Measurements from ENCODE around the gene SH3RF3.

SH3RF3 gene

DNA sequence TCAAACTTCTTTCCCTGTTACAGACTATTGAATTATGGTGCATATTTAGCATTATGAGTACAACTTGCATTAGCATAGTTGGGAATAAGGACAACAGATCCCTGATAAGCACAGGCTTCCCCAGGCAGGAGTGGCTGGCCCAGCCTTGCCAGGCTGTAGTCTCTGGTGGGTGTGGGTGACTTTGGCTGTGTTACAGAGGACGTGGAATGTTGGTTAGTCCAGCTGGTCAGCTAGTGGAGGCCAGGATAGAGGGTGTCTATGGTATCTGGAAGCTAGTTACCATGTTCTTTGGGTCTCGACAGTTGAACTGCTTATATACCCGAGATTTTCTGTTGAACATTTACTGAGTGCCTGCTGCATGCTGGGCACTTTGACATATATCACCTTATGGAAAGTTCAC, 4.7 kb downstream of the SH3RF3 start:
- DNase-seq: peak in 3 of 42 donors; percentile 4 to 23 (median 18)
- intact Hi-C loops (cut with DNase I): no loop called here

DNA sequence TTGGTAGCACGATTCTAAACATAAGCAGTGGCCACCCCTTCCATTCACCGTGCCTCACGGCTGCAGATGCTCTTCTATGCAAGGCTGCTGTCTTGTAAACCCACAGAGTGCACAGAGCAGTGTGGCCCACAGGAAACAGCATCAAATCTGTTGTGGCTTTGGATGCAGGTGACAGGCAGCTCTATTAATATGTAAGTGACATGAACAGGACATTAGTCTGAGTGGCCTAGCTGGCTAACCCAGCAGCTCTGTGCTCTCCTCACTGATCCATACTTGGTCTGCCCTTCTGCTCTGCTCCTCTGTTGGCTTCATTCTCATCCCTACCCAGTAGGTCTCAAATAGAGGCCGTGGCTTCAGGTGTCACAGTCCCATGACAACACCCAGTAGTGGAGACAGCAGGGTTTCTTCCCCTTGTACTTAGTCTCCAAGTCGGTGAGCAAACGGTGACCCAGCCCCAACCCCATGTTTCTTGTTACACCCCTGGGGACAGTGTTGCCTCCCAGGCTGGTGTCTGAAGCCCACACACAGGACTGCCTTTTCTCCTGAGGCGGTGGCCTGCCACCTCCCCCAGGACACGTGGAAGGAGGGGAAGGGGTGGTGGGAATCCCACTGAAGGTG, 5.8 kb downstream of the SH3RF3 start:
- peak in 3 of 42 donors; percentile 6 to 18 (median 8) for DNase-seq
- intact Hi-C loops (cut with DNase I): no loop called here

DNA sequence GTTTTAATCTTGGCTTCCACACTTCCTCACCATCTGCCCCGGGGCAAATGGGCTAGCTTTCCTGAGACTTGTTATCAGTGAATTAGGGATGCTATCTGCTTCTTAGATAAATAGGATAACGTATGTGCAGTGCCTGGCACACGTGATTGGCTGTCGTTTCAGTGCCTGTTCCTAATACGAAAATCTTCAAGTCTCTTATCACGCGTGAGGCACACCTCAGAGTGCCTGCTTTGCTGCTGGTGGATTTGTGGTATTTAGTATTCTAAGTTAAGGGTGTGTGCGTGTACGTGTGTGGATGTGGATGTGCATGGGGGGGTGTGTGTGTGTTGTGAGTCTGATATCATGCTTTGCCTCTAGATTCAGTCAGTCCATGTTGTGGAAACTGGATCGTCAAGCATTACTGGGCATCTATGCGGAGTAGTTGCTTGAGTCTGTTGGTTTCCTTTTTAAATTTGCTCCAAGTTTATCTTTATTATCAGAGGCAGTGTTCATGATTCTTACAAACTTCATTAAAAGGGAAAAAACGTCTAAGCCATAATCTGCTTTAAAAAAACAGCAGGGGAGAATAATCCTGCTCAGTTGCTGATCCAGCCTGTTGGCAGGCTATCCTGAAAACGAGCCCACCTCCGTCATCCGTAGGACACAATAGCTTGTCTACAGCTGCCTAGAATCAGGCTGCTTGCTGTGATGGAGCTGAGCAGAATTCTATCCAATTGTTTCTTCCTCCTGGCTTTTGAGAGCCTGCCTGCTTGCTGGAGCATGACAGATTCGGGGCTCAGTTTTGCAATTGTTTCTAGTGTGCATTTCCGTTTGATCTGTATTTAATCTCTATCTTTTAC, 6.6 kb downstream of the SH3RF3 start:
- intact Hi-C loops (cut with DNase I): no loop called here
- DNase-seq: peak in 7 of 42 donors; percentile 7 to 69 (median 23)

DNA sequence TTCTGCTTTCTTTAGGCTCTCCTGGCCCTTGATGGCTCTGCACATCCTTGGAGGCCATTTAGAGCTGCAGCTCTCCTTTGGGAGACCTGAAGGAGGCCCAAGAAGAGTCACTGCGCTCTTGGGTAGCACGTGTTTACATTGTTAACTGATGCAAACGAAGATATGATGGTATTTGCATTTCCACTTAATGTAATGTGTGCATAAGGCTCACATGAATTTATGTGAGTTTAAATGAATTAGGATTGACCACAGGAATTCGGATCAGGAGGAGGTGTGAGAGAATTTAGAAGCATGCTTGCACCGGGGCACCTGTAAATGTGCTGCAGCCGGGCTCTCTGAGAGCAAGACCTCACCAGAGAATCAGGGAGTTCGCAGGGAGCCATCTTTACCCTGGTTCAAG, 7.5 kb downstream of the SH3RF3 start:
- peak in 2 of 42 donors; percentile 11 to 19 for DNase-seq
- intact Hi-C loops (cut with DNase I): no loop called here

DNA sequence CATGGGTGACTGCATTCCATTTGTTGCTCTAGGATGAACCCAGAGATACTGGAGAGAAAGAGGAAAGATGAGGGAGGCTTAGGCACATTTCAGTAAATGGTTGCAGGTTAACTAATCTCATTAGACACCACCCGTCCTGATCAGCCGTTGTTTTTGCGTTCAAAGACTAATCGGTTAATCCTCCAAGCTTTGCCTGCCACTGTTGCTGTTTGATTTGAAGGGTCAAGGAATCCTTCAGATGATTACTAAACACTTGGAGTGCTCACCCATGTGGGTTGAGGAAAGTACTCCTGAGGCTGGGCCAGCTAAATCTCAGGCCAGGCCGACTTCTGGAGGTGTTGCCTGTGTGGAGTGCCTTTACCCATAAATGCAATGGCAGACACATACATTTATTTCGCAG, 8.6 kb downstream of the SH3RF3 start:
- DNase-seq: no peak

DNA sequence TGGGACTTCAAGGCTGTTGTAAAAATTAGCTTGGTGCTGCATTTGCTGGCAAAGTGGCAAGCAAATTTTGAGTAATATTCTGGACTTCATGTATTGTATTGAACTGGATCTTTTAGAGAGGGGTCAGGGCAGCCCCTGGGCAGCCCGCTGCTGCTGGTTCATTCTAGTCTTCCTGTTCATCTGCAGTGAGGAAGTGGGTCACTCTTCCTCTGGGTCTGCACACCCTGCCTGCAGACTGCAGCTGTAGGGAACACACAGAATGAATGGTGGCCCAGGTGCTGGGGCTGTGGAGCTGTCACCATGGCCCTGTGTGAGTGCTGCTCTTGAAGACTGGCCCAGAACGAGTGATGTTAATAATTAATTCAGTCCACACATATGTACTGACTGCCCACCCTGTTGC, 9.4 kb downstream of the SH3RF3 start:
- intact Hi-C loops (cut with DNase I): no loop called here
- peak in 2 of 42 donors; percentile 24 to 38 for DNase-seq

More for the DNA sequence above, 8.6 kb downstream of the SH3RF3 start:
- intact Hi-C loops (cut with DNase I): no loop called here

DNA sequence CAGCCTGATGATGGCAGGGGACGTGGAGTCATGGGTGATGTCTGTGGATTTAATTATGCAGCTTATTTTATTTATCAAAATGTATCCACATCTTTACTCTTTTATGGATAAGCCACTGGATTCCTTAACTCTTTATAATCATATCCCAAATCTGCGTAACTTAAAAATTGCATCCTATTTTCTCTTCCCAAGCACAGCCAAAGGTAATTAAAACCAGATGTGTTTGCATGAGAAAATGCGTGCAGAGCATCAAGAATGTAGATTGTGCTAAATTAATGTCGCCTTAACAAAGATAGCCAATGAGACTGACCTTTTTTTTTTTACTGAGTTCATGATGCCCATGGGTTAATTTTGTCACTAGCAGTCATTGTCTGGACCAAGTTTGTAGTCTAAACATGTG, 10.0 kb downstream of the SH3RF3 start:
- intact Hi-C loops (cut with DNase I): no loop called here
- no peak for DNase-seq

DNA sequence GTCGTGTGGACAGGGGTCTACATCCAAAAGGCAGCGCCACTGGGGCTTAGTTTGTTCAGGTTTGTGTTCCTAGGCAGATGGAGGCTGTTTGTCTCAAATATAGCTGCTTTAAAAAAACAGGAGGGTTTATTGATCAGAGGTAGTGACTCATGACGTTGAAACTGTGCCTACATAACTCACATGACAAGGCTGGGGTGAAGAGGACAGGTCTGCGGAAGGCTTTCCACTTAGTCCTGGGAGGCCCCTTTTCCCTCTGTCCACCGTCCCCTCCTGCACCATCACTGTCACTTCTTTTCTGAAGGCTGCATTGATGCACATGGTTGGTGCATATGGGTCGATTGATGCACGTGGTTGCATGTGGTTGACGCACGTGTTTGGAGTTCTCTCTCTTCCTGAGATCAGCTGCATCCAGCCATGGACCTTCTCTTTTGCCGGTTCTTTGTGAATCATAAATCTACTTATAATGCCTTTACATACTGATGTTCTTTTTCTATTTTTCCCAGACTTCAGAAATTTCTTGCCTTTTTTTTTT, 10.9 kb downstream of the SH3RF3 start:
- intact Hi-C loops (cut with DNase I): no loop called here
- DNase-seq: no peak

DNA sequence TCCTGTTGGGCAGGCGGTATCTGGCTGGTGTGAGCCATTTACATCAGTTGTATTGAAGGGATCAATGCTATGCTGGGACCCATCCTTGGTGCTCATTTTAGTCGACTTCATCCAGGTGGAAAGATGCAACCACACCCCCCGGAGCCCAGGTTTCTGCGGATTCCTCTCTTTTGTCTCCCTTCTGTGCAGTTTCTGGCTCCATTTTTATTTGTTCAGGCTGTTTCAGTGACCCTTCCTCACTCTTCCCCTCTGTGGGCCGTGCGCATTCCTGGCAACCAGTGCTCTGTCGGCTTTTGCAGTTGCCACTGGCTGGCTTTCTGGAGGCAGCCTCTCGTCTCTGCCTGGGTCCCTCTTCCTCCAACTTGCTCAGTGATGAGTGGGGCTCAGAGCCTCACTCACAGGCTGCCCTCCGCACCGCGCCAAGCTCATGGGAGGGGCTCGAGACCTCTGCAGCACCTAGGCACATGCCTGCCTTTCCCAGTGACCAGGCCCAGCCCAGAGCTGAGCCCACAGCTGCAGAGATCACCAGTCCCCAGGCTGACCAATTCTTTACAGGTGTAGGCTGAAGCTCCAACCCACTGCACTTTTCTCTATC, 12.1 kb downstream of the SH3RF3 start:
- intact Hi-C loops (cut with DNase I): no loop called here
- no peak for DNase-seq

DNA sequence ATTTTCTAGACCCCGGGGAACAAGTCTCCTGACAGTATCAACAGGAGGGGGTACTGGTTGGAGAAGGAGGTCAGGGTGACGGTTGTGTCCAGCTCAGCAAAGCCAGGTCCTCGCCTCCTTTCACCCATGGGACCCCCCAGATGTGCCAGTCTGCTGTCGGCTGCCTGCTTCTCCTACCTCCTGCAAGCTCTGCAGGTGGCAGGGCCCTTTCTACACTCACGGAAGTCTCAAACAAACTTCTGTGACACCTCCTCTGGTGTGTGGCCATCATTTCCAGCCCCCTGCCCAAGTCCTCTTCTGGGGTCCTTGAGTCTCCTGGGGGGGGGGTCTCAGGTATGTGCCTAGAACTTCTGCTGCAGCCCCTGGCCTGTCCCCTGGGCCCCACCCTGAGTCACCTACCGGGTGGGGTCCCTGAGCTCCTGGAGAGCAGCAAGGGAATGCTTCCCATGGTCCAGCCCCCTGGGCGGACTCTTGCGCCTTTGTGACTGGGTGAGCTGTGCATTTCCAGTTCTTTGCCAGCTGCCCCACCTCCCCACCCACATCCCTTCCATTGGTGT, 12.8 kb downstream of the SH3RF3 start:
- no peak for DNase-seq
- intact Hi-C loops (cut with DNase I): no loop called here

DNA sequence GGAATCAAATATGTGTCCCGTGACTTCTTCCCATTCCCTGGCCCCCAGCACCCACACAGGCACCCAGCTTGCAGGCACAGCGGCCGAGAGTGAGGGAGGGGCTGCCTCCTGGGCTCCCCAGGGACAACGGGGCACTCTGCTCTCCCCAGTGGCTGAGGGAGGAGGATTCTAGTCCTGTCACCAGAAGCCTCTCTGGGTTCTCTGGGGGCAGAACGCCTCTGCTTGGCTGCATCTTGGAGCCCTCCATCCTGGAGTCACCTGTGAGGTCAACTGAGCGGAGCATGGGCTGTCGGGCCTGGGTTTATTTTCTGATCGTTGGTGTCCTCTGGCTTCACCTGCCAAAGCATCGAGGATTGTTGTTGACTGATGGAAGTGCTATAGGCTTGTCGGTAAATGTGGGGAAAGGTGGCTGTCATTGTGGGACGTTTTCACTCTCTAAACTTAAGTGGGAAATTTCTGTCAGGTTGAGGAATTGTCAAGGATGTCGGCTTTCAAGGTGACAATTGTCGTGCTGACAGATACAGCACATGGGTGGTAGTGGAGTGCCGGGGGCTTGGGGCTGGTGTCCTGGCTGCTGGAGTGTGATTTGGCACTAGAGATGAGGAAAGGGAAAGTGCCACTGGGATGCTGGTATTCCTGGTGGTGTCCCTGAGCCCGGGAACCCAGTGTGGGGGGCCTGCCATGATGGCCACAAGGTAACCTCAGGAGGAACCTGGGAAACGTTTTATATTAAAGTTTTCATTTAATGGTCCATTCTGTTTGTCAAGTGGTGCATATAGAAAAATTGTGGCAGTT, 13.6 kb downstream of the SH3RF3 start:
- intact Hi-C loops (cut with DNase I): no loop called here

DNA sequence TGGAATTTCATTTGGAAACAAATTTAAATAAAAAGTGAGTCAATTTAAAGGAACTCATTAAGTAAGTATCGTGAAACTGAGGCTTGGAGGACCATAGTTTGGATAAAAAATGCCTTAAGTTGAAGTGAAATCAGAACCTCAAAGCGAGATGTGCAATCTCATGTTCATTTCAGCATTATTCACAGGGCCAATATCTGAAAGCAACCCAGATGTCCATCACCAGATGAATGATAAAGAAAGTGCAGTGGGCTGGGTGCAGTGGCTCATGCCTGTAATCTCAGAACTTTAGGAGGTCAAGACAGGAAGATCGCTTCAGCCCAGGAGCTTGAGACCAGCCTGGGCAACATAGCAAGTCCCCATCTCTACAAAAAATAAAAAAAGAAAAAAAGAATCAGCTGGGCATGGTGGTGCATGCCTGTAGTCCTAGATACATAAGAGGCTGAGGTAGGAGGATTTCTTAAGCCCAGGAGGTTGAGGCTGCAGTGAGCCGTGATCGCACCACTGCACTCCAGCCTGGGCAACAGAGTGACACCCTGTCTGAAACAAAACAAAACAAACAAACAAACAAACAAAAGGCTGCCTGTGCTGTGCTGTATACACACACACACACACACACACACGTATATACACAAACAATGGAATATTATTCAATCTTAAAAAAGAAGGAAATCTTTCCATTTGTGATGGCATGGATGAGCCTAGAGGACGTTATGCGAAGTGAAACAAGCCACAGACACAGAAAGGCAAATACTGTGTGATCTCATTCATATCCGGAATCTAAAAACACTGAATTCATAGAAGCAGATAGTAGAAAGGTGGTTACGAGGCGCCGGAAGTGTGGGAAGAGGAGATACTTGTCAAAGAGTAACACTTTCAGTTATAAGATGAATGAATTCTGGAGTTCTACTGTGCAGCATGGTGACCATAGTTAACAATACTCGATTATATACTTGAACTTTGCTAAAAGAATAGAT, 14.5 kb downstream of the SH3RF3 start:
- intact Hi-C loops (cut with DNase I): no loop called here

More for the DNA sequence above, 13.6 kb downstream of the SH3RF3 start:
- DNase-seq: no peak

DNA sequence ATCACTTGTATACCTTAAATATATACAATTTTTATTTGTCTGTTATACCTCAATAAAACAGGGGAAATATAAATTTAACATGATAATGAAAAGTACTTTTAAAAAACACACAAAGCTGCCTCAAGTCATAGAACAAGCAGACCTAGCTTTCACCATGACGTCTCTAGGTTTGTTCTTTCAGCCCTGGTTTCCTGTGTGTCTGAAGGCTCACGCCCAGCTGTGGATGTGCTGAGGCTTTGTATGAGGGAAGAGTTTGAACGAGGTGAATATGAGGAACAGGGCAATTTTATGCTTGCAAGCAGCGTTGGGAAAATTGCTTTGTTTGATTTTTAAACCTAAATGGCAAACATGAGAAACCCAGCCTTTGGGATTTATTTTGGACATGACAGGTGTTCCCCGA, 15.3 kb downstream of the SH3RF3 start:
- intact Hi-C loops (cut with DNase I): no loop called here
- no peak for DNase-seq

More for the DNA sequence above, 14.5 kb downstream of the SH3RF3 start:
- peak in 12 of 42 donors; percentile 20 to 68 (median 41) for DNase-seq

DNA sequence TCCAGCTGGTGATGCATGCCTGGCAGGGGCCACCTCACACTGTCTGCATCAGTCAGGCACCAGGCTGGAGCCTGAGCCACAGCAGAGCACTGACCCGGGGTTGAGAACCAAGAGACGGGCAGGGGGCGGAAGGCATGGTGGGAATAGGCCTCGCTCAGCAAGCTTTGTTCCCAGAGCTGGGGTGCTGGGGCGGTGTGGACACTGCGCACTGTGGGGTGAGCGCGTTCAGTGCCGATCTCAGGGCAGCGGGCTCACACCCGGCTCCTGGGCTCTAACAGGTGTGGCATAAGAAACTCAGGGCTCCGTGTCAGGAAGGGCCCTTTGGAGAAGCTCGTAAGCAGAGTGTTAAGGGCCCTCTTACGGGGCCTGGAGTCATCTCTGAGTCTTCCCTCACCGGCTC, 15.7 kb downstream of the SH3RF3 start:
- no peak for DNase-seq
- intact Hi-C loops (cut with DNase I): no loop called here

DNA sequence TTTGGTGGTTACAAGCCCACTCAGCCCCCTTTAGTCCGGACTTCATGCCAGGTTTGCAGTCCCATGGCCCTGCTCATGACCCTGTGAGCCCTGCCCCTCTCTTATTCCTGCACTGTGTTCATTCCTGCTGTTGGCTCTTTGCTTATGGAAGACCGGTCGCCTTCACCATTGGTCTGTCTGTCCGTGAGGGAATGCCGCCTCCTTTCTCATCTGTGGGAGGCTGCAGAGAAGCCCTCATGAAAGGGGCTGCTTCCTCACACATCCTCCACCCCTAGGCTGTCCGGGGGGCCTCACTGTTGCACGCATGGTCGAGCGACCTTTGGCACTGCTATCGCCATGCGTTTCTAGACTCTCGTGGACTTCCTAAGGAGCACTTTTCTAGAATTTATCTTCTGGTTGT, 16.3 kb downstream of the SH3RF3 start:
- intact Hi-C loops (cut with DNase I): no loop called here
- no peak for DNase-seq

DNA sequence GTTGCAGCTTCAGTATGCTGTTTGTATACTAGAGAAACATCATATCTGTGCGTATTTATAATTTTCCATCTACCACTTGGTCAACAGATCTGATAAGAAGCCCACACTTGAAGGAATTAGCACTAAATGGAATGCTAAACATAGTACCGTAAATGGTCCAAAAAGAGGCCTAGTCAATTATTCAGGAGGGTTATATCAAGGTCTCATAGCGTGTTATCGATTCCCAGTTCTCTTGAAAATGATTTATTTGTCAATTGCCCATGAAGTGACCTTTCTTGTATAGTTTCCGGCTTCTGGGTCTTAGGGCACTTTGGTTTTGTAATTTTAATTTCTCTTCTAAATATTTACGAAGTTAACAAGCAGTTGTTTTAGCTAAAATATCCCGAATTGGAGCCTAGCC, 18.4 kb downstream of the SH3RF3 start:
- no peak for DNase-seq
- intact Hi-C loops (cut with DNase I): no loop called here

DNA sequence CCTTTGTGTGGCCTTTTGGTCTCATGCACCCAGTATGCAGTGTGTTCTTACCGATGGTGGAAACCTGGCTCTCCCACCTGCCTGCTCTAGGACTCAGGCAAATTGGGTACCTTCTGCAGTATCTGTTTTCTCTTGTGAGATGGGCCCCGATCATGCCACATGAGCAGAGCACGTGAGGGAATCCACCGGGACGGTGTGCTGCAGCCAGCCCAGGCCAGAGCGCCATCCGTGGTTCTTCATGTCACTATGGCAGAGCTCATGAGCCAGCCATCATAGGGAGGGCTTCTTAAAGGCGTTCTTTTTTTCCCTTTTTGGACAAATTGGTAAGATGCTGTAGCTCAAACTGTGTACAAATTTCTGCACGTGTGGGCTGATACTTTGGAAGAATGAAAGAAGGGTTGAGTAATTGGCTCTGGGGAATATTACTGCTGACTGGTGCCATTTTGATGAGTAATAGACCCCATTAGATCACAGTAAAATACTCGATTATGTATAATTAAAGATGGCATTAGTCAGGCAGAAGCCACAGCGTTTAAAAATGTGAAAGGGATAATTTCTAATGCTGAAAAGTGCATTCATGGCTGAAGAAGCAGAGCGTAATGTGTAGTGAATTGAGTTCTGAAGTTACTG, 19.2 kb downstream of the SH3RF3 start:
- DNase-seq: no peak
- intact Hi-C loops (cut with DNase I): no loop called here

Measured in head of caudate nucleus (tissue), 42 donors.